Measurements from ENCODE around the gene ST7. TPM values are rescaled to one million over a fixed set of nuclear protein-coding genes. Genes with fewer than 3 reads are reported as not detected.
"Not testable (repeated sequence)": the region's sequence is repeated elsewhere in the genome, so short reads cannot be mapped to it uniquely, and the experiment has no call there.

The ST7 gene
- total RNA-seq, 1 donor: 31.5 TPM

GRCh38 chr7:116934580-116934979, 18.7 kb upstream of the ST7 start:
- no peak overlapping the region for H3K4me3 ChIP-seq (ENCODE audit: low read depth, low read length)
- DNase-seq (ENCODE audit: low read depth): no peak
- TF ChIP-seq CTCF (IDR thresholded peaks at IDR 0.05; ENCODE audit: insufficient read depth, low read depth, low read length): no peak

GRCh38 chr7:116936844-116937243, 16.5 kb upstream of the ST7 start:
- H3K4me3 ChIP-seq (ENCODE audit: low read depth, low read length): not testable (repeated sequence)

GRCh38 chr7:116938678-116939077, 14.6 kb upstream of the ST7 start:
- TF ChIP-seq CTCF (IDR thresholded peaks at IDR 0.05; ENCODE audit: insufficient read depth, low read depth, low read length): no peak
- no peak overlapping the region for H3K4me3 ChIP-seq (ENCODE audit: low read depth, low read length)
- DNase-seq (ENCODE audit: low read depth): no peak

More at GRCh38 chr7:116936844-116937243, 16.5 kb upstream of the ST7 start:
- not testable (repeated sequence) for DNase-seq (ENCODE audit: low read depth)

GRCh38 chr7:116940689-116941370, 12.5 kb upstream of the ST7 start:
- H3K4me3 ChIP-seq (ENCODE audit: low read depth, low read length): no peak overlapping the region
- no peak for TF ChIP-seq CTCF (IDR thresholded peaks at IDR 0.05; ENCODE audit: insufficient read depth, low read depth, low read length)
- no peak for DNase-seq (ENCODE audit: low read depth)

GRCh38 chr7:116942504-116942903, 10.8 kb upstream of the ST7 start:
- no peak overlapping the region for H3K4me3 ChIP-seq (ENCODE audit: low read depth, low read length)
- no peak for DNase-seq (ENCODE audit: low read depth)
- TF ChIP-seq CTCF (IDR thresholded peaks at IDR 0.05; ENCODE audit: insufficient read depth, low read depth, low read length): no peak

- no peak for DNase-seq (ENCODE audit: low read depth)
- no peak overlapping the region for H3K4me3 ChIP-seq (ENCODE audit: low read depth, low read length)
- TF ChIP-seq CTCF (IDR thresholded peaks at IDR 0.05; ENCODE audit: insufficient read depth, low read depth, low read length): no peak
Observed at GRCh38 chr7:116948934-116949333, 4.4 kb upstream of the ST7 start.

- no peak for TF ChIP-seq CTCF (IDR thresholded peaks at IDR 0.05; ENCODE audit: insufficient read depth, low read depth, low read length)
- H3K4me3 ChIP-seq (ENCODE audit: low read depth, low read length): no peak overlapping the region
- DNase-seq (ENCODE audit: low read depth): no peak
Observed at GRCh38 chr7:116949941-116950801, 3.1 kb upstream of the ST7 start.
